ENCODE data around the gene NEDD4. TPM values are rescaled to one million over a fixed set of nuclear protein-coding genes. Genes with fewer than 3 reads are reported as not detected.

Gene NEDD4
- total and polyA plus RNA-seq, 3 experiments from 2014 or later = 3.3 to 9.7 (median 8.2) TPM

GRCh38 chr15:55802600-55803376 is 190.6 kb downstream of the NEDD4 start:
- H3K4me3 ChIP-seq (ENCODE audit: low read length) = no peak overlapping the region
- H3K36me3 Mint-ChIP-seq = no peaks in the 10 kb centered on the region
- CTCF ChIA-PET = interaction anchor here (1.9 kb wide), 1 partner anchor 43 kb away, joined by 4 read pairs; no protein-coding TSS in a partner anchor
- H3K9me3 Mint-ChIP-seq = no peaks in the 10 kb centered on the region
- no peaks in the 10 kb centered on the region for H3K36me3 ChIP-seq (ENCODE audit: insufficient read depth, low read length)
- no peak for DNase-seq
- no peaks in the 10 kb centered on the region for H3K27me3 ChIP-seq (ENCODE audit: insufficient read depth, low read length, poor library complexity, severe bottlenecking)
- no peak overlapping the region for H3K4me3 Mint-ChIP-seq
- POLR2A ChIA-PET = no interaction called here
- H3K4me1 Mint-ChIP-seq = peaks cover 0 to 2% (median 0%) of the 10 kb centered on the region in 3 donors
- no peak overlapping the region for H3K27ac Mint-ChIP-seq
- H3K4me1 ChIP-seq (ENCODE audit: insufficient read depth, low read length) = no peaks in the 10 kb centered on the region
- peaks cover 13 to 44% of the 10 kb centered on the region in 2 donors for H3K27me3 Mint-ChIP-seq
- no peaks in the 10 kb centered on the region for H3K9me3 ChIP-seq (ENCODE audit: low read length)
- no peak overlapping the region for H3K27ac ChIP-seq (ENCODE audit: low read depth, low read length)

GRCh38 chr15:55800216-55800615 is 193.2 kb downstream of the NEDD4 start:
- peaks cover 0 to 2% (median 0%) of the 10 kb centered on the region in 3 donors for H3K4me1 Mint-ChIP-seq
- ChIA-PET POLR2A (no interaction called here), CTCF (no interaction called here)
- H3K27me3 Mint-ChIP-seq = peaks cover 18 to 54% of the 10 kb centered on the region in 2 donors
- H3K36me3 ChIP-seq (ENCODE audit: insufficient read depth, low read length) = no peaks in the 10 kb centered on the region
- H3K36me3 Mint-ChIP-seq = no peaks in the 10 kb centered on the region
- no peaks in the 10 kb centered on the region for H3K27me3 ChIP-seq (ENCODE audit: insufficient read depth, low read length, poor library complexity, severe bottlenecking)
- H3K9me3 Mint-ChIP-seq = no peaks in the 10 kb centered on the region
- no peaks in the 10 kb centered on the region for H3K9me3 ChIP-seq (ENCODE audit: low read length)
- no peak overlapping the region for H3K27ac Mint-ChIP-seq
- no peak overlapping the region for H3K4me3 Mint-ChIP-seq
- no peak for DNase-seq
- no peaks in the 10 kb centered on the region for H3K4me1 ChIP-seq (ENCODE audit: insufficient read depth, low read length)
- no peak overlapping the region for H3K4me3 ChIP-seq (ENCODE audit: low read length)
- no peak overlapping the region for H3K27ac ChIP-seq (ENCODE audit: low read depth, low read length)

DNA sequence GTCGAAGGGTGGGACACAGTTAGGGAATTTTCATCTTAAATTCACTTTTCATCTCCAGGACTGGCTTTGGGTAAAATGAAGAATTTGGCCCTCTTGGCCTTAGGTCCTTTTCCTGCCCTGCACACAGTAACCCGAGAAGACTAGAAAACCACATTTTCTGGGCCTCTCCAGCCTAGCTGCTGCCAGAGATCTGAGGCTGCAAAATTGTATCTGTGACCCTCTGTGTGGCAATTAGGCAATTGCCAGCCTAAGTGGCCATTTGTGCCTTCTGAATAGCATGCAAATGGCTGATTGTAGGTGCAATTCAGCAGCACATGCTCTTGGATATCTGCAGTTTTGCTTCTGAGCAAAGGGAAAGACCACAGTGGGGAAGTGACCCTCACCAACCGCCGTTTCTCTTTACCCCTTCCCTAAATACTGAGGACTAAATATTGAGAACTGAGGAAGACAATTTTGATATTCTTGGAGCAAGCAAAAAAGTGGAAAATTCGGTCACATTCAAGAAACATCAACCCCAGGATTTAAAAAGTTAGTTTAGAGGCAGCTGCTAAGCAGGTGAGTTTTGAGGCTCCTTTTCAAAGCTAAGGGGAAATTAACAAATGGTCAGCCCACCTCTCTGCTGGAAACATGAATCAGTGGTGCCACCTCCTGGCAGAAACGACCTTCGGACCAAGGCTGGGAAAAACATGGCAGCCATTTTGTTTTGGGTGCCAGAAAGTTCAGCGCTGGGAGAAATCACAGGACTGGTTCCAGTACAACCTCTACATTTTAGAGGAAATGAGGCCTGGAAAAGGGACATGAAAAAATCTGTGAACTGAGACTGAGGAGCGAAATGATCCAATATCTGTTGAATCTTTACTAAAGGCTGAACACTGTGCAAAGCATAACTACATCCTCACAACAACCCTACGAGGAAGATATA is 193.9 kb downstream of the NEDD4 start:
- Mint-ChIP-seq H3K27ac (no peak overlapping the region), H3K4me1 (peaks cover 0 to 2% (median 0%) of the 10 kb centered on the region in 3 donors), H3K9me3 (peaks cover 0 to 3% (median 0%) of the 10 kb centered on the region in 5 donors), H3K36me3 (no peaks in the 10 kb centered on the region), H3K27me3 (peaks cover 18 to 52% of the 10 kb centered on the region in 2 donors), H3K4me3 (no peak overlapping the region)
- CTCF ChIA-PET = no interaction called here
- no peak for DNase-seq
- no peaks in the 10 kb centered on the region for H3K27me3 ChIP-seq (ENCODE audit: insufficient read depth, low read length, poor library complexity, severe bottlenecking)
- no peaks in the 10 kb centered on the region for H3K36me3 ChIP-seq (ENCODE audit: insufficient read depth, low read length)
- POLR2A ChIA-PET = no interaction called here
- no peaks in the 10 kb centered on the region for H3K4me1 ChIP-seq (ENCODE audit: insufficient read depth, low read length)
- H3K9me3 ChIP-seq (ENCODE audit: low read length) = no peaks in the 10 kb centered on the region
- no peak overlapping the region for H3K27ac ChIP-seq (ENCODE audit: low read depth, low read length)
- H3K4me3 ChIP-seq (ENCODE audit: low read length) = no peak overlapping the region

GRCh38 chr15:55796321-55796965 is 197.0 kb downstream of the NEDD4 start:
- ChIA-PET POLR2A (no interaction called here), CTCF (no interaction called here)
- no peaks in the 10 kb centered on the region for H3K36me3 ChIP-seq (ENCODE audit: insufficient read depth, low read length)
- no peak for DNase-seq
- peaks cover 13 to 38% of the 10 kb centered on the region in 2 donors for H3K27me3 Mint-ChIP-seq
- H3K27ac Mint-ChIP-seq = no peak overlapping the region
- H3K4me1 ChIP-seq (ENCODE audit: insufficient read depth, low read length) = no peaks in the 10 kb centered on the region
- H3K9me3 Mint-ChIP-seq = peaks cover 0 to 10% (median 0%) of the 10 kb centered on the region in 5 donors
- H3K4me3 Mint-ChIP-seq = no peak overlapping the region
- peaks cover 0 to 2% (median 0%) of the 10 kb centered on the region in 3 donors for H3K4me1 Mint-ChIP-seq
- no peak overlapping the region for H3K4me3 ChIP-seq (ENCODE audit: low read length)
- H3K36me3 Mint-ChIP-seq = no peaks in the 10 kb centered on the region
- no peaks in the 10 kb centered on the region for H3K27me3 ChIP-seq (ENCODE audit: insufficient read depth, low read length, poor library complexity, severe bottlenecking)
- no peaks in the 10 kb centered on the region for H3K9me3 ChIP-seq (ENCODE audit: low read length)
- no peak overlapping the region for H3K27ac ChIP-seq (ENCODE audit: low read depth, low read length)

DNA sequence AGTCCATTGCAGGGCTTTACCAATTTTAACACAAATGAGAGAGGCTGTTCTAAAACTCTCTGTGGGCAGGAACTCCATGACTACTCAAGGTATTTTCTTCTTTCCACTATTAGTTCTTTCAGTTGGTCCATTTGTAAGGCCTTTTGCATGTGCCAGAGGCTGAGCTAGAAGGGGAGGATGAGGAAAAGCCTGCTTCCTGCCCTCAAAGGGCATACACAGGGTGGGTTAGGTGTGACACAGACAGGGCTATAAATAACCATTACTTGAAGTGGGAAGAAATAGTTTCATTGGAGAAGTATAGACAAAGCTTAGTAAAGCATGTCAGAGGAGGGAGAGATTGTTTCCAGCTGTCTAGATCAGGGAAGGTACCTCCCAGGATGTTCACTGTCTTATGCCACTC is 198.4 kb downstream of the NEDD4 start:
- Mint-ChIP-seq H3K27ac (no peak overlapping the region), H3K9me3 (peaks cover 0 to 10% (median 0%) of the 10 kb centered on the region in 5 donors), H3K4me1 (peaks cover 0 to 2% (median 0%) of the 10 kb centered on the region in 3 donors), H3K36me3 (no peaks in the 10 kb centered on the region), H3K4me3 (no peak overlapping the region), H3K27me3 (peaks cover 13 to 33% of the 10 kb centered on the region in 2 donors)
- ChIA-PET POLR2A (no interaction called here), CTCF (no interaction called here)
- no peak for DNase-seq
- Histone ChIP-seq H3K27ac (ENCODE audit: low read depth, low read length) (no peak overlapping the region), H3K36me3 (ENCODE audit: insufficient read depth, low read length) (no peaks in the 10 kb centered on the region), H3K9me3 (ENCODE audit: low read length) (no peaks in the 10 kb centered on the region), H3K27me3 (ENCODE audit: insufficient read depth, low read length, poor library complexity, severe bottlenecking) (no peaks in the 10 kb centered on the region), H3K4me1 (ENCODE audit: insufficient read depth, low read length) (no peaks in the 10 kb centered on the region), H3K4me3 (ENCODE audit: low read length) (no peak overlapping the region)

DNA sequence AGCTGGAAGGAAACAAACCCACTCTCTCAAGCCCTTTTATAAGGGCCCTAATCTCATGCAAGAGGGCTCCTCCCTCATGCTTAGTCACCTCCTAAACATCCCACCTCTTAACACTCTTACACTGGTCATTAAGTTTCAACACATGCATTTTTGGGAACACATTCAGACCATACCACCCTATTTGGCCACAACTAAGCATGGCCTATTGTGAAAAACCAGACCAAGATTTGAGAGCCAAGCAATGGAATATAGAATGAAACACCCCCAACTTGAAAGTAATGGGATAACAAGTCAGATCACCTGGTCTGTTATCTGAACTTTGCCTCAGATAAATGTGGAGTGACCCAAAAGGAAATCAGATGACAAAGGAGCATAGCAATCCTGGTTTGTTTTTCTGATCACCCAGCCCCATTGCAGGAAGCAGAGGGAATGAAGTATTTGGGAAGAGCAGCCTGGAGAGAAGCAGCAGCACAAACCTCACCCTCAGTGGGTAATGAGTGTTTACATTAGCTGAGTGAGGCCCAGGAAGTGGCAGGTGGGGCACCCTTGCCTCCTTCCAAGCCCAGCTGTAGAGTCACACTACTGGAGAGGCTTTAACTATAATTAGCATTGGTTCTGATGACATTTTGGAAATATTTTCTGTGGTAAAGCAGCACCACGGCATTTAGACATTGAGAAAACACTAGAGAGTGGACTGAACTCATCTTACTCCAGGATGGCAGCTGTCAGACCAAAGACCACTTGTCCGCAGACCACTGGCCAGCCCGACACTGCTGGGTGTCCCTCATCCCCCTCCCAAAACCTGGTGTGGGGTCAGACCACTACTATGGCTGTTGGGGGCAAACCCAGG is 201.6 kb downstream of the NEDD4 start:
- no peaks in the 10 kb centered on the region for H3K27me3 ChIP-seq (ENCODE audit: insufficient read depth, low read length, poor library complexity, severe bottlenecking)
- DNase-seq = no peak
- H3K4me1 ChIP-seq (ENCODE audit: insufficient read depth, low read length) = no peaks in the 10 kb centered on the region
- peaks cover 0 to 10% (median 0%) of the 10 kb centered on the region in 5 donors for H3K9me3 Mint-ChIP-seq
- no peak overlapping the region for H3K4me3 ChIP-seq (ENCODE audit: low read length)
- no peaks in the 10 kb centered on the region for H3K4me1 Mint-ChIP-seq
- no peaks in the 10 kb centered on the region for H3K9me3 ChIP-seq (ENCODE audit: low read length)
- H3K27ac Mint-ChIP-seq = no peak overlapping the region
- ChIA-PET POLR2A (no interaction called here), CTCF (interaction anchor here (1.4 kb wide), 1 partner anchor 18 kb away, joined by 6 read pairs; no protein-coding TSS in a partner anchor)
- no peak overlapping the region for H3K4me3 Mint-ChIP-seq
- peaks cover 9 to 28% of the 10 kb centered on the region in 2 donors for H3K27me3 Mint-ChIP-seq
- H3K36me3 Mint-ChIP-seq = peaks cover 0 to 2% (median 0%) of the 10 kb centered on the region in 3 donors
- H3K36me3 ChIP-seq (ENCODE audit: insufficient read depth, low read length) = no peaks in the 10 kb centered on the region
- H3K27ac ChIP-seq (ENCODE audit: low read depth, low read length) = no peak overlapping the region

DNA sequence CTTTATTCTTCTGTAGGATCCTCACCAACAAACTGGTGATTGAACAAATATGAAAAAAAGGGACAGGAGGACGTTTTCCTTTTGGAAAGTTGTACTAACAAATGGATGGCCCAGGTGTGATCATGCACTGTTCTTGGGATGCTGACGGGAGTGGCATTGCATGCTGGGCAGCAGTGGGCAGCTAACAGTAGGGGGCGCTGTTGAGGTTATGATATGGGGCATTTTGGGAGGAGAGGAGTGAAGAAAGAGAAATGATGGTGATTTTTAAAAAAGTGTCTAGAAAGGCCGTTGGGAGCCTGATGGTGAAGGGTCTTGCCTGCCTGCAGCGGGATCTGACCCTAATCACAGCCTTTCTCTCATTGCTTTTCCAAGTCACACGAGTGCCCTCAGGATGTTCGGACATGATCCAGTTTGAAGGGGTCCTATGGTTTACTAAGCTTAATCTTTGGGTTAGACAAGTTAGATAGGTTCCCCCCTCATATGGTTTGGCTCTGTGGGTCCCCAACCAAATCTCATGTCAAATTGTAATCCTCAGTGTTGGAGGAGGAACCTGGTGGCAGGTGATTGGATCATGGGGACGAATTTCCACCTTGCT is 204.2 kb downstream of the NEDD4 start:
- DNase-seq = peak; percentile 6 to 60 (median 22)
- ChIA-PET CTCF (interaction anchor here (1.2 to 1.3 kb wide), 2 partner anchors 14 to 265 kb away, joined by 4 read pairs; no protein-coding TSS in a partner anchor), POLR2A (no interaction called here)
- Histone ChIP-seq H3K9me3 (ENCODE audit: low read length) (no peaks in the 10 kb centered on the region), H3K36me3 (ENCODE audit: insufficient read depth, low read length) (no peaks in the 10 kb centered on the region), H3K4me1 (ENCODE audit: insufficient read depth, low read length) (no peaks in the 10 kb centered on the region), H3K27ac (ENCODE audit: low read depth, low read length) (no peak overlapping the region), H3K27me3 (ENCODE audit: insufficient read depth, low read length, poor library complexity, severe bottlenecking) (no peaks in the 10 kb centered on the region), H3K4me3 (ENCODE audit: low read length) (no peak overlapping the region)
- no peaks in the 10 kb centered on the region for H3K4me1 Mint-ChIP-seq
- H3K27ac Mint-ChIP-seq = no peak overlapping the region
- no peak overlapping the region for H3K4me3 Mint-ChIP-seq
- H3K27me3 Mint-ChIP-seq = peaks cover 9 to 21% of the 10 kb centered on the region in 2 donors
- peaks cover 0 to 7% (median 0%) of the 10 kb centered on the region in 5 donors for H3K9me3 Mint-ChIP-seq
- H3K36me3 Mint-ChIP-seq = peaks cover 0 to 2% (median 0%) of the 10 kb centered on the region in 3 donors

Data from CD8-positive, alpha-beta memory T cell (primary cell).